ENCODE measurements around the gene COLQ.
"Not testable (repeated sequence)": the region's sequence is repeated elsewhere in the genome, so short reads cannot be mapped to it uniquely, and the experiment has no call there.

Gene COLQ

GRCh38 chr3:15521573-15521965 lies at the start of gene COLQ:
COLQ (minus strand) TSS chr3:15521706; CDS start chr3:15521625, 81 bp downstream.
- no peak for DNase-seq (ENCODE audit: low read depth)

DNA sequence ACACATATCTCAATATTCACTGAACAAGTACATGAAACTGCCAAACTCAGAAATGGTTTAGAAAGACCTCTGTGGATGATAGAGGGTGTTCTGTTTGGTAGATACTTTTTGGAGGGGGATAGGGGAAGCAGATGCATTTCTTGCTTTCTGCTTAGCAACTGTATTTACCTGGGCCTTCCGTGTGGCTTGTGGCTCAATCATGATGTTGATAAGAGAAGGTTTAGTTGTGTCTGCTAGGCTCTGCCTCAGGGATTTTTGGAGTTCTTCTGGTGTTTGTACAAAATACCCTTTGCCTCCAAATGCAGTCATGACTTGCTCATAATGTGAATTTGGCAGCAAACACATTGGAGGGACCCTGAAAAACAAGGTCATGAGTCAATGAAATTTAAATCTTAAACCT lies 41.7 kb upstream of the COLQ start:
- DNase-seq (ENCODE audit: low read depth), result no peak

- DNase-seq (ENCODE audit: low read depth), result no peak
These were observed 41.1 kb upstream of the COLQ start for GRCh38 chr3:15562560-15562959.

DNA sequence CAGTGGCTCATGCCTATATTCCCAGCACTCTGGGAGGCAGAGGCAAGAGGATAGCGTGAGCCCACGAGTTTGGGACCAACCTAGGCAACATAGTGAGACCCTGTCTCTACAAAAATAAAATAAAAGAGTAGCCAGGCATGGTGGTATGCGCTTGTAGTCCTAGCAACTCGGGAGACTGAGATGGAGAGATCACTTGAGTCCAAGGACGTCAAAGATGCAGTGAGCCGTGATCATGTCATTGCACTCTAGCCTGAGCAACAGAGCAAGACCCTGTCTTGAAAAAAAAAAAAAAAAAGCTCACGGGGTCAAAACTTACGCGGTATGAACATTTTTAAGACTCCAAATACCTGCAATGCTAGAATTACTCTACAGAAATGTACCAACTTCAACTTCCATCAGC lies 37.1 kb upstream of the COLQ start:
- DNase-seq (ENCODE audit: low read depth), result no peak

DNA sequence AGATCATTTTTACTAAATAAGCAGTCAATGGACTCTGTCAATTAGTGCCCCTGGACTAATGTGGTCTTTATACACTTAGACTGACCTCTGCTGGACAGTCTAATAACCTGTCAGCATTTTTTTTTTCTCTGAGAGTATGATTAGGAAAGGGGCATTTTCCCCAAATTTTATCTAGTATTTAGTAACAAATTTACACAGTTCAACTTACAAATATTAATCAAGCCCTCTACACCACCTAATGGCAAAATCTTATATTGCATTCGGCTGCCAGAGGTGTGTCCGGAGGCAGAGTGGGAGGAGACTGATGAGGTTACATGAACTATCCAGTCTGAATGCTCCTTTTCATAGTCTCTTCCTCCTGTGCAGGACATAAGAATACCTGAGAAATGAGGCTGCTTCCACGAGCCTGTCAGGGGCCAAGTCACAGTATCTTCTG lies 36.0 kb upstream of the COLQ start:
- peak; percentile 56 for DNase-seq (ENCODE audit: low read depth)

GRCh38 chr3:15556512-15556911 lies 35.0 kb upstream of the COLQ start:
- DNase-seq (ENCODE audit: low read depth), result no peak

- no peak for DNase-seq (ENCODE audit: low read depth)
These were observed 32.2 kb upstream of the COLQ start for GRCh38 chr3:15553749-15554148.

DNA sequence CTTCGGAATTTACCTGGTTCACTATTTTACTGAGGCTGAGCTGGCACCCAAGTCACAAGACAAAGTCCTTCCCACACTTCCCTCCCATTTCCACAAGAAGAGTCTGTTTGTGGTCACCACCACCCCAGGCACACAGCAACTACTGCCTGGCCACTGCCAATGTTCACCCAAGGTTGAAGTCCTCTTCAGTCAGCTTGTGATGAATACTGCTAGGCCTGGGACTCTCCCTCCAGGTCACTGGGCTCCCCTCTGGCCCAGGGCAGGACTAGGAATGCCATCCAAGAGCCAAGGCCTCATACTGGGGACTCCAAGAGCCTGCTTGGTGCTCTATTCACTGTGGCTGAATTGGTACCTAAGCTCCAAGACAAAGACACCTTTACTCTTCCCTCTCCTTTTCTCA lies 30.4 kb upstream of the COLQ start:
- DNase-seq (ENCODE audit: low read depth), result no peak

DNA sequence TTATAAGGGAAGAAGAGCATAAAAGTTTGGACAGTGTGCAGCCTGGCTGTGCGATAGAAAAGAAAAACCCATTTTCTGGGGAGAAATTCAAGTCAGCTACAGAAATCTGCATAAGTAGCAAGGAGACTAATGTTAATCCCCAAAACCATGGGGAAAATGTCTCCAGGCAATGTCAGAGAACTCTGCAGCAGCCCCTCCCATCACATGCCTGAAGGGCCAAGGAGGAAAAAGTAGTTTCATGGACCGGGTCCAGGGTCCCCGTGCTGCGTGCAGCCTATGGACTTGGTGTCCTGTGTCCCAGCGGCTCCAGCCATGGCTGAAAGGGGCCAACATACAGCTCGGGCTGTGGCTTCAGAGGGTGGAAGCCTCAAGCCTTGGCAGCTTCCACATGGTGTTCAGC lies 28.3 kb upstream of the COLQ start:
- DNase-seq (ENCODE audit: low read depth), result no peak

DNA sequence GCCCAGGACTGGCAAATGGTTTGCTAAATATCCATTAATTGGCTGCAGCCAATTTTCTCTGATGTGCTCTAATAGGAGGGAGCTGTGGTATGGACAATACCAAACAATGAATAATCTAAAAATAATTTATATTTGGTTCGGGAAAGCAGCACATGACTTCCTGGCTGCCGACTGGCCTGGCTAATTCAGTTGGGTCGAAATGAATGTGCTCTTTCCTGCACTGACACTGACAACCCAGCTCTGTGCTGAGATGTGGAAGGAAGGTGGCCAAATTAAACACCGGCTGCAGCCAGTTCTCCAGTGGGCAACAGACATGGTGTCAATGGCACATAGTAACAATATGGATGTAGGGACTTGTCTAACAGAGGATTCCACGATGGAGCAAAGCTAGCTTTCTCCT lies 21.1 kb upstream of the COLQ start:
- no peak for DNase-seq (ENCODE audit: low read depth)

- no peak for DNase-seq (ENCODE audit: low read depth)
These were observed 19.9 kb upstream of the COLQ start for GRCh38 chr3:15541371-15541770.

- no peak for DNase-seq (ENCODE audit: low read depth)
These were observed 17.6 kb upstream of the COLQ start for GRCh38 chr3:15539066-15539465.

- no peak for DNase-seq (ENCODE audit: low read depth)
These were observed 16.8 kb upstream of the COLQ start for GRCh38 chr3:15538345-15538744.

GRCh38 chr3:15536856-15537255 lies 15.3 kb upstream of the COLQ start:
- DNase-seq (ENCODE audit: low read depth), result no peak

GRCh38 chr3:15535732-15536131 lies 14.2 kb upstream of the COLQ start:
- no peak for DNase-seq (ENCODE audit: low read depth)

GRCh38 chr3:15532614-15533013 lies 11.1 kb upstream of the COLQ start:
- DNase-seq (ENCODE audit: low read depth), result not testable (repeated sequence)

DNA sequence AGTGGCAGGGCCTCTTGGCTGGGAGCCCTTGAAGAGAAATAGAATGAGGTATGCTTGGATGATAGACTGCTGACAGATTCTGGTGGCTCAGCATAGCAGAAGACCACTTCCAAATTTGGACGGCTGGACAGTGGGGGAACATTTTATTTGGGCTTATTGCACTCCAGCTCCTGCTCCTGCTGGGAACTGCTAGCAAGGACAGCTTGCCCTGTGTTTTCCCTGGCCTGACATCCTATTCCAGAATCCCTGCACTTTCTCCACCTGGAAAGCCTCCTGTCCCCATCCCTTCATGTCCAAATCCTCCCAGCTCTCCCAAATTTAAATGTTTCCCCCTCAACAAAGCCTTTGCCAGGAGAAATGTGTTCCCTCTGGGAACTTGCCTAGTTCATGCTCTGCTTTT lies 9.8 kb upstream of the COLQ start:
- no peak for DNase-seq (ENCODE audit: low read depth)

GRCh38 chr3:15528854-15529537 lies 7.5 kb upstream of the COLQ start:
- no peak for DNase-seq (ENCODE audit: low read depth)

GRCh38 chr3:15527031-15527459 lies 5.5 kb upstream of the COLQ start:
- DNase-seq (ENCODE audit: low read depth), result no peak

- no peak for DNase-seq (ENCODE audit: low read depth)
These were observed 4.3 kb upstream of the COLQ start for GRCh38 chr3:15525790-15526189.

GRCh38 chr3:15523660-15524417 lies 2.3 kb upstream of the COLQ start:
- DNase-seq (ENCODE audit: low read depth), result no peak

- no peak for DNase-seq (ENCODE audit: low read depth)
These were observed 510 bp upstream of the COLQ start for GRCh38 chr3:15522016-15522415.

DNA sequence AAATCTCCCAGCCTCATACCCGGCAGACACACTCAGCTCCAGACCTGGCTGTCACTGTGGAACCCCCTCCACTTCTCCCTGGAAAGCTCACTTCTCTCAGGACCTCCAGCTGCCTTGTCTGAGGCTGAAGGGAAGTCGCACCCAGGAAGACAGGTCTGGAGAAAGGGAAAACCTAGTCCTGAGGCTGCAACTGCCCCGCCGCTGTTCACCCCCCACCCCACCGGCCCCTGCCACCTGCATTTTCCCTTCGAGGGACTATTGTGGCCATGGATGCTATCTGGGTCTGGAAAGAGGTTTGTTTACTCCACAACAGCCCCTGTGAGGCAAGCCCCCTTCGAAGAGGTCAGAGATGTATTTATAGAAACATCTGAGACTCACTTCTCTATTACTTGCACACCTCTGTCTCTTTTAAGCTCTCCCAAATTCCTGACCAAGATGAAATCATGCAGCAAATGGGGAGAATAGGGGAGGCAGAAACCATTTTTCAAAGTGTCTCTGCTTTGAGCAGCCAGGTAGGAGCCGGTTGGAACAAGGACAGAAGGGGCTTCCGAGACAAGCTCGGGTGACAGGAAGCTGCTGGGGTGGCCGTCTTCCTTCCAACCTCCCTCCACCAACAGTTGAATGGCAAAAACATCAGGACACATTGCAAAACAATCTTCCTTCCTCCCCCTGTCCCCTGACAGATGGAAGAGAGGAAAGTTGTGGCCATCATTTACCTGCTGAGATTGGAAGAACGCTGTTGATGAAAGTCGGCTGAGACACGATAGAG lies 518 bp downstream of the COLQ start:
- no peak for DNase-seq (ENCODE audit: low read depth)
